Chondrocyte (in vitro differentiated cells): Measurements from ENCODE around the gene UTP25. TPM values are rescaled to one million over a fixed set of nuclear protein-coding genes. Genes with fewer than 3 reads are reported as not detected.

ENCODE experiments used
- DNase-seq: peaks from one replicate; pipeline ENCODE4 v3.0.0; 2021; ENCODE audit warnings: mixed read lengths, low spot score
- H3K27ac Mint-ChIP-seq: one replicate; pipeline ENCODE4 v1.8.0; 2021; ENCODE audit warnings: mild to moderate bottlenecking, moderate library complexity, mixed read lengths; ENCODE audit not compliant: unreplicated experiment
- H3K27me3 Mint-ChIP-seq: 2 replicates; pipeline ENCODE4 v1.8.0; 2021; ENCODE audit warnings: low read depth, mixed read lengths
- H3K36me3 Mint-ChIP-seq: 2 replicates; pipeline ENCODE4 v1.8.0; 2021; ENCODE audit warnings: low read depth, mixed read lengths
- H3K4me1 Mint-ChIP-seq: 2 replicates; pipeline ENCODE4 v1.8.0; 2021; ENCODE audit warnings: low read depth, mild to moderate bottlenecking, mixed read lengths
- H3K4me3 Mint-ChIP-seq: one replicate; pipeline ENCODE4 v1.8.0; 2021; ENCODE audit warnings: mild to moderate bottlenecking, moderate library complexity, mixed read lengths; ENCODE audit not compliant: unreplicated experiment
- H3K9me3 Mint-ChIP-seq: 2 replicates; pipeline ENCODE4 v1.8.0; 2021; ENCODE audit warnings: low read depth, mixed read lengths
- total RNA-seq: library from RNA; stranded (reverse); gene quantifications from 3 replicates; pipeline ENCODE4 v1.2.1, GENCODE V29; 2021
- TF ChIP-seq, protein P1 (sequence below): fragments of 200-600 bp; sonication (generic); IDR thresholded peaks from 2 replicates; pipeline ENCODE4 v1.5.0; 2021; ENCODE audit warnings: antibody characterized with exemption, mild to moderate bottlenecking, moderate library complexity

The UTP25 gene
- total RNA-seq, 1 donor from 2014 or later: 6.4 TPM

DNA sequence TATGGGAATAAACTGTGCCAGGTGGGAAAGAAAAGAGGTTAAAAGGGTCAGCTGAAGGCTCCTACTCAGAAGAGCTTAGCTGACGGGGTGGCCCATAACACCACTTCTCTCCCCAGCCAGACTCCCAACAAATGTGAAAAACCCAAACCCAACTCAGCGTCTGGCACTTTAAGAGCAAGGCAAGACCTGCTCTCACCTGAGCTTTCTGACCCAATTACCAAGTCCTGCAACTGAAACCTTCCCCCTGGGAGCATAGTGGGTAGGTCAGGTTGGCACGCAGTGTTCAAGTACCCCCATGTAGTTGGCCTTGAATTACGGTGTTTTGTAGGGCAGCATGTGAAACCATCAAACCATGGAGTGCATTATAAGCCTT is 25.0 kb upstream of the UTP25 start:
- Mint-ChIP-seq H3K27me3 (peaks cover 38% of the 10 kb centered on the region), H3K4me3 (no peak overlapping the region), H3K4me1 (peaks cover 21% of the 10 kb centered on the region), H3K36me3 (no peaks in the 10 kb centered on the region), H3K9me3 (no peaks in the 10 kb centered on the region), H3K27ac (no peak overlapping the region)
- TF ChIP-seq, protein P1, sequence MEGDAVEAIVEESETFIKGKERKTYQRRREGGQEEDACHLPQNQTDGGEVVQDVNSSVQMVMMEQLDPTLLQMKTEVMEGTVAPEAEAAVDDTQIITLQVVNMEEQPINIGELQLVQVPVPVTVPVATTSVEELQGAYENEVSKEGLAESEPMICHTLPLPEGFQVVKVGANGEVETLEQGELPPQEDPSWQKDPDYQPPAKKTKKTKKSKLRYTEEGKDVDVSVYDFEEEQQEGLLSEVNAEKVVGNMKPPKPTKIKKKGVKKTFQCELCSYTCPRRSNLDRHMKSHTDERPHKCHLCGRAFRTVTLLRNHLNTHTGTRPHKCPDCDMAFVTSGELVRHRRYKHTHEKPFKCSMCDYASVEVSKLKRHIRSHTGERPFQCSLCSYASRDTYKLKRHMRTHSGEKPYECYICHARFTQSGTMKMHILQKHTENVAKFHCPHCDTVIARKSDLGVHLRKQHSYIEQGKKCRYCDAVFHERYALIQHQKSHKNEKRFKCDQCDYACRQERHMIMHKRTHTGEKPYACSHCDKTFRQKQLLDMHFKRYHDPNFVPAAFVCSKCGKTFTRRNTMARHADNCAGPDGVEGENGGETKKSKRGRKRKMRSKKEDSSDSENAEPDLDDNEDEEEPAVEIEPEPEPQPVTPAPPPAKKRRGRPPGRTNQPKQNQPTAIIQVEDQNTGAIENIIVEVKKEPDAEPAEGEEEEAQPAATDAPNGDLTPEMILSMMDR: no peak
- DNase-seq: no peak

DNA sequence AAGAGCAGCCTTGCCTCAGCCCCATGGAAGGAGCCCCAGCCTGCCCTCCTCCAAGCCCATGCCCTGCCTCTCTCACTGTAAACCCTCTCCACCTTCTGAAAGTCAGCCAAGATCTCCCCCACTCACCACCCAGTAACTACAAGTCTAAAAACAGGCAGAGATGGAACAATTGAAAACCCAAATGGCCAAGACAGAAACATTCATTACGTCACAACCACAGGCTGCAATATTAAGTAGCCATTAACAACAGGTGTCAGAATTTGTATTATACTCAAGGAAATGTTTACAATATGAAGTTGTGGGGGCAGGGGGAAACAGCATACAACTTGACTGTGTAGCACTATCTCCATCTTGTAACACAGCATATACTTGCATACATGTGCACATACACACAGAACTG is 24.2 kb upstream of the UTP25 start:
- Mint-ChIP-seq H3K27me3 (peaks cover 32% of the 10 kb centered on the region), H3K4me3 (no peak overlapping the region), H3K36me3 (no peaks in the 10 kb centered on the region), H3K9me3 (no peaks in the 10 kb centered on the region), H3K4me1 (peaks cover 30% of the 10 kb centered on the region), H3K27ac (no peak overlapping the region)
- no peak for DNase-seq
- TF ChIP-seq, protein P1: no peak

DNA sequence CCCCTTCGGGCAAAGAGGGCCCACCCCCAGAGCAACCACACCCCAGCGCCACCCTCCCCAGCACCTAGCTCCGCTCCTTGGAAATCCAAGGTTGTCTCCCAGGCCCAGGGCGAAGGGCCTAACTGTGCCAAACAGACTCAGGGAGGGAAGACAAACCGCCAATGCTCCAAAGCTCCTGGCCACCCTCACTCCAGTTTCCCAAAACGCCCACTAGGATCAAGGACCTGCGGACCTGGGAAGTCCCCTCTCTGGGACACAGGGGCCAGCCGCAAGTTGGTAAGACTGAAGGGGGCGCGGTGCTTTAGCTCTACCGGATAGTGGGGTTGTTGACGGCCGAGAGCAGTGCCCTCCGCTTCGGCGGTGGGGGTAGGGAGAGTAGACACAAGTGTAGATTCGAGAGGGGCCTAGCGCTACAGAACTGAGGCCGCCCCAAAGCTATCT is 22.4 kb upstream of the UTP25 start:
- Mint-ChIP-seq H3K36me3 (no peaks in the 10 kb centered on the region), H3K27me3 (peaks cover 26% of the 10 kb centered on the region), H3K4me3 (peak overlapping the region; percentile 68), H3K4me1 (peaks cover 30% of the 10 kb centered on the region), H3K27ac (no peak overlapping the region), H3K9me3 (no peaks in the 10 kb centered on the region)
- TF ChIP-seq, protein P1: no peak
- no peak for DNase-seq

DNA sequence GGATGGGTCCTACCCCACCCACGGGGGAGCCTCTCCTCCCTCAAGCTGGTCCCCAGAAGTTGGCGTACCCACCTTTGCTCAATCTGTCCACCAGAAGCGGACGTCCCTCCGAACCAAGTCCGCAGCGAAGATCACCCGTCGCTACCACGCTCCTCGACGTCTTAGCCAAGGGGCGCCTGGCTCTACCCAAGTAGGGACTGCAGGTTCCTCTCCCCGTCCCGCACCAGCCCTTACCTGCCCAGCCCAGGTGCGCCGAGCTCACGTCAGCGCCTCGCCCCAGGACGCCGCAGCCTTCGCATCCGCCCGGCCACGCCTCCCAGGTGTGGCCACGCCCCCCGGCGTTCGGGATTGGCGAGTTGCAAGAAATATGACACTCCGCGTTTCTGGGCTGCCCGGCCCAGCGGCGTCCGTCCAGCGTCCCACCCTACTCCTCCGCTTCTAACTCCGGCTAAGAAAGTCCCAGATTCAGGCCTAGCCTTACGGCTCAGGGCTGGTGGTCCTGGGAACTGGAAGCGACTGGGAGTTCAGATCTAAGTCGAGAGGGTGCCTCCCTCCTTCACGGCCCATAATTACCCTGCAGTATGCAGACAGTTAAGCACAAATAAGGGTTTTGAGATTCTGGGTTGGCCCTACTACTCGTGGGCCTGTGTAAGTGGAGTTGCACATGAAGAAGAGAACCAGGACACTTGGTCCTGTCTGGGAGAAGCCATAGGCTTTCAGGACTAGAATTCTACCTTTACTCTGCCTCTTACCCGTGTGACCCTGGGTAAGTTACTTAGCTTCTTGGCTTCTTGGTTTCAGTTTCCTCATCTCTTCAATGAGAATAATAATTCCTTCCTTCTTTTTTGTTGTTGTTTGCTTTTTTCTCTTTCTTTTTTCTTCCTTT is 21.7 kb upstream of the UTP25 start, which contains the start of gene IRF6:
Gene IRF6 (minus strand): TSS at position 268 of the 886 bp plus-strand sequence. CDS start 4,729 bp downstream, outside the sequence.
- TF ChIP-seq, protein P1: no peak
- Mint-ChIP-seq H3K9me3 (no peaks in the 10 kb centered on the region), H3K4me3 (peak within 1 kb of the TSS; percentile 68), H3K27me3 (peaks cover 23% of the 10 kb centered on the region), H3K4me1 (peaks cover 30% of the 10 kb centered on the region), H3K36me3 (no peaks in the 10 kb centered on the region), H3K27ac (peak within 1 kb of the TSS; percentile 71)
- DNase-seq: no peak

DNA sequence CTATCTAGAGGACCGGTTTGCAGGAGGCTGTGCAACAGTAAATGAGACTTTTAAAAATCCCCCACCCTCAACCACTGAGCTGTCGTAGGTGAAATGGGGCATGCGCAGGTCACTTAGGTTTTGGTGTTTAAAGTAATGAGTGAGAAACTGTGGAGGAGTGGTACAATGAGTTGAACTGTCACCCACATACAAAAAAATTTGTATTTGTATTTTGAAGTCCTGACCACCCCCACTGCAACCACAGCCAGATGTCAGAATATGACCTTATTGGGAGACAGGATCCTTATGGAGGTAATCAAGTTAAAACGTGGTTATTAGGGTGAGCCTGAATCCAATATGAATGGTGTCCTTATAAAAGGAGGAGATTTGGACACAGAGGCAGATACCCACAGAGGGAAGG is 20.3 kb upstream of the UTP25 start:
- H3K4me3 Mint-ChIP-seq: no peak overlapping the region
- peak overlapping the region; percentile 8 for H3K27ac Mint-ChIP-seq

More for the DNA sequence above, 20.3 kb upstream of the UTP25 start:
- Mint-ChIP-seq H3K36me3 (no peaks in the 10 kb centered on the region), H3K27me3 (peaks cover 17% of the 10 kb centered on the region), H3K9me3 (no peaks in the 10 kb centered on the region), H3K4me1 (peaks cover 24% of the 10 kb centered on the region)
- no peak for DNase-seq
- TF ChIP-seq, protein P1: no peak
